Measurements from ENCODE around the gene PGM2L1.

PGM2L1 gene

GRCh38 chr11:74427384-74427886, 29.2 kb upstream of the PGM2L1 start (continued):
- TF ChIP-seq PBX3 (CRISPR knock-in tag; IDR thresholded peaks at IDR 0.05) (no peak), BCL11B (tag by site-specific recombination; IDR thresholded peaks at IDR 0.05; ENCODE audit: low read depth) (no peak), CTCF (tag by site-specific recombination; IDR thresholded peaks at IDR 0.05) (no peak), ZNF223 (tag by site-specific recombination; IDR thresholded peaks at IDR 0.05) (no peak), ZNF184 (tag by site-specific recombination; IDR thresholded peaks at IDR 0.05) (no peak)

GRCh38 chr11:74425100-74425499, 26.9 kb upstream of the PGM2L1 start:
- TF ChIP-seq ZSCAN5A (tag by site-specific recombination; IDR thresholded peaks at IDR 0.05), result no peak
- no peak for TF ChIP-seq ZNF704 (tag by site-specific recombination; IDR thresholded peaks at IDR 0.05)
- no peak for TF ChIP-seq ZNF121 (tag by site-specific recombination; IDR thresholded peaks at IDR 0.05)
- TF ChIP-seq ZSCAN4 (tag by site-specific recombination; IDR thresholded peaks at IDR 0.05), result no peak
- TF ChIP-seq ZNF426 (tag by site-specific recombination; IDR thresholded peaks at IDR 0.05), result no peak
- no peak for TF ChIP-seq PRDM1 (tag by site-specific recombination; IDR thresholded peaks at IDR 0.05)
- Histone ChIP-seq H3K4me3 (ENCODE audit: low read depth, low read length) (no peak overlapping the region), H3K4me1 (ENCODE audit: control insufficient read depth, insufficient read depth, low read length) (no peaks in the 10 kb centered on the region), H3K36me3 (ENCODE audit: control insufficient read depth in 2 of 2, insufficient read depth in 1 of 2, low read length in 2 of 2) (no peaks in the 10 kb centered on the region), H3K9me3 (ENCODE audit: control insufficient read depth, insufficient read depth, low read depth, low read length) (no peaks in the 10 kb centered on the region), H3K27ac (ENCODE audit: extremely low read depth, low read depth, low read length) (no peak overlapping the region)
- CTCF ChIA-PET, result interaction anchor here (0.6 kb wide), 1 partner anchor 10 kb away, joined by 3 read pairs; no protein-coding TSS in a partner anchor
- POLR2A ChIA-PET, result no interaction called here

GRCh38 chr11:74418509-74418895, 20.3 kb upstream of the PGM2L1 start:
- CTCF ChIA-PET, result interaction anchor here (0.7 to 1.2 kb wide), 2 partner anchors 9 to 31 kb away, joined by 3 read pairs; no protein-coding TSS in a partner anchor
- TF ChIP-seq PRDM1 (tag by site-specific recombination; IDR thresholded peaks at IDR 0.05) (peak; percentile 56; the same call in 1 of the 2 replicates), ZNF223 (tag by site-specific recombination; IDR thresholded peaks at IDR 0.05) (no peak), ZNF274 (IDR thresholded peaks at IDR 0.05; ENCODE audit: low read length) (no peak), ZNF274 (tag by site-specific recombination; IDR thresholded peaks at IDR 0.05; ENCODE audit: borderline replicate concordance) (no peak), KLF9 (tag by site-specific recombination; IDR thresholded peaks at IDR 0.05; ENCODE audit: low read depth) (no peak), ZNF776 (tag by site-specific recombination; IDR thresholded peaks at IDR 0.05; ENCODE audit: borderline replicate concordance) (no peak), ZNF311 (tag by site-specific recombination; IDR thresholded peaks at IDR 0.05; ENCODE audit: borderline replicate concordance) (no peak), ZNF354C (tag by site-specific recombination; IDR thresholded peaks at IDR 0.05; ENCODE audit: borderline replicate concordance, low read depth) (no peak), HOXA7 (CRISPR knock-in tag; IDR thresholded peaks at IDR 0.05; ENCODE audit: borderline replicate concordance) (no peak), ZNF837 (tag by site-specific recombination; IDR thresholded peaks at IDR 0.05) (no peak), ZNF501 (tag by site-specific recombination; IDR thresholded peaks at IDR 0.05) (no peak), ZNF624 (tag by site-specific recombination; IDR thresholded peaks at IDR 0.05) (no peak), KLF17 (tag by site-specific recombination; IDR thresholded peaks at IDR 0.05) (peak; percentile 39; the same call in 1 of the 2 replicates), ZFP37 (tag by site-specific recombination; IDR thresholded peaks at IDR 0.05) (no peak), SETDB1 (IDR thresholded peaks at IDR 0.05; ENCODE audit: insufficient read length, low read length) (no peak), ZBTB21 (tag by site-specific recombination; IDR thresholded peaks at IDR 0.05) (peak; percentile 58; the same call in 1 of the 2 replicates), ZFP41 (tag by site-specific recombination; IDR thresholded peaks at IDR 0.05; ENCODE audit: borderline replicate concordance) (no peak), ZNF433 (tag by site-specific recombination; IDR thresholded peaks at IDR 0.05; ENCODE audit: low read depth) (no peak)

More at GRCh38 chr11:74418509-74418895, 20.3 kb upstream of the PGM2L1 start:
- peak overlapping the region; percentile 39; the same call in 1 of the 2 replicates for H3K27ac ChIP-seq (ENCODE audit: extremely low read depth, low read depth, low read length)
- H3K9me3 ChIP-seq (ENCODE audit: control insufficient read depth, insufficient read depth, low read depth, low read length), result no peaks in the 10 kb centered on the region
- POLR2A ChIA-PET, result no interaction called here
- H3K4me3 ChIP-seq (ENCODE audit: low read depth, low read length), result no peak overlapping the region
- no peaks in the 10 kb centered on the region for H3K36me3 ChIP-seq (ENCODE audit: control insufficient read depth in 2 of 2, insufficient read depth in 1 of 2, low read length in 2 of 2)
- peaks cover 10% of the 10 kb centered on the region for H3K4me1 ChIP-seq (ENCODE audit: control insufficient read depth, insufficient read depth, low read length)

All from HEK293 (cell line).